ENCODE data around the gene SLC15A4.

DNA sequence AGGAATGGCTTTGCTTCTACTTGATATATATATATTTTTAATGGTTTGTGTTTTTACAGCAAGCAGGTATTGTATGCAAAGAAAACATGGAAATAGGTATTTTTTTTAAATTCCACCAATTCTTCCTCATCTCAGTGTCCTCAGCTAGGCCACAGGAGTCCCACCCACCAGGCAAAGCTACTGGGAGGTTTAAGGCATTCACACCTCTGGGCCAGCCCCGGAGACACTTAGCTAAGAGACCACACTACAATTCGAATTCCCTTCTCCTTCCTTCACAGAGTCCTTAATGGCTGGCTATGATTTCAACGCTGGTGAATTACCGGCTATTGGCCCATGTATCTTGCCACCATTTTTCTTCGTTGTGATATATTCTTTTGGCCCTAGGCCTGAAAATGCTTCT lies 71.4 kb downstream of the SLC15A4 start:
- TF ChIP-seq TEAD4 (IDR thresholded peaks at IDR 0.05; ENCODE audit: borderline replicate concordance, insufficient read depth) (no peak), POLR2AphosphoS5 (IDR thresholded peaks at IDR 0.05; ENCODE audit: low read depth, low read length) (no peak), TAF1 (IDR thresholded peaks at IDR 0.05; ENCODE audit: borderline replicate concordance, low read depth, low read length) (no peak)
- TF ChIP-seq, protein P1, sequence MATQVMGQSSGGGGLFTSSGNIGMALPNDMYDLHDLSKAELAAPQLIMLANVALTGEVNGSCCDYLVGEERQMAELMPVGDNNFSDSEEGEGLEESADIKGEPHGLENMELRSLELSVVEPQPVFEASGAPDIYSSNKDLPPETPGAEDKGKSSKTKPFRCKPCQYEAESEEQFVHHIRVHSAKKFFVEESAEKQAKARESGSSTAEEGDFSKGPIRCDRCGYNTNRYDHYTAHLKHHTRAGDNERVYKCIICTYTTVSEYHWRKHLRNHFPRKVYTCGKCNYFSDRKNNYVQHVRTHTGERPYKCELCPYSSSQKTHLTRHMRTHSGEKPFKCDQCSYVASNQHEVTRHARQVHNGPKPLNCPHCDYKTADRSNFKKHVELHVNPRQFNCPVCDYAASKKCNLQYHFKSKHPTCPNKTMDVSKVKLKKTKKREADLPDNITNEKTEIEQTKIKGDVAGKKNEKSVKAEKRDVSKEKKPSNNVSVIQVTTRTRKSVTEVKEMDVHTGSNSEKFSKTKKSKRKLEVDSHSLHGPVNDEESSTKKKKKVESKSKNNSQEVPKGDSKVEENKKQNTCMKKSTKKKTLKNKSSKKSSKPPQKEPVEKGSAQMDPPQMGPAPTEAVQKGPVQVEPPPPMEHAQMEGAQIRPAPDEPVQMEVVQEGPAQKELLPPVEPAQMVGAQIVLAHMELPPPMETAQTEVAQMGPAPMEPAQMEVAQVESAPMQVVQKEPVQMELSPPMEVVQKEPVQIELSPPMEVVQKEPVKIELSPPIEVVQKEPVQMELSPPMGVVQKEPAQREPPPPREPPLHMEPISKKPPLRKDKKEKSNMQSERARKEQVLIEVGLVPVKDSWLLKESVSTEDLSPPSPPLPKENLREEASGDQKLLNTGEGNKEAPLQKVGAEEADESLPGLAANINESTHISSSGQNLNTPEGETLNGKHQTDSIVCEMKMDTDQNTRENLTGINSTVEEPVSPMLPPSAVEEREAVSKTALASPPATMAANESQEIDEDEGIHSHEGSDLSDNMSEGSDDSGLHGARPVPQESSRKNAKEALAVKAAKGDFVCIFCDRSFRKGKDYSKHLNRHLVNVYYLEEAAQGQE (IDR thresholded peaks at IDR 0.05; ENCODE audit: low read depth, low read length): no peak
- TF ChIP-seq, protein P2, sequence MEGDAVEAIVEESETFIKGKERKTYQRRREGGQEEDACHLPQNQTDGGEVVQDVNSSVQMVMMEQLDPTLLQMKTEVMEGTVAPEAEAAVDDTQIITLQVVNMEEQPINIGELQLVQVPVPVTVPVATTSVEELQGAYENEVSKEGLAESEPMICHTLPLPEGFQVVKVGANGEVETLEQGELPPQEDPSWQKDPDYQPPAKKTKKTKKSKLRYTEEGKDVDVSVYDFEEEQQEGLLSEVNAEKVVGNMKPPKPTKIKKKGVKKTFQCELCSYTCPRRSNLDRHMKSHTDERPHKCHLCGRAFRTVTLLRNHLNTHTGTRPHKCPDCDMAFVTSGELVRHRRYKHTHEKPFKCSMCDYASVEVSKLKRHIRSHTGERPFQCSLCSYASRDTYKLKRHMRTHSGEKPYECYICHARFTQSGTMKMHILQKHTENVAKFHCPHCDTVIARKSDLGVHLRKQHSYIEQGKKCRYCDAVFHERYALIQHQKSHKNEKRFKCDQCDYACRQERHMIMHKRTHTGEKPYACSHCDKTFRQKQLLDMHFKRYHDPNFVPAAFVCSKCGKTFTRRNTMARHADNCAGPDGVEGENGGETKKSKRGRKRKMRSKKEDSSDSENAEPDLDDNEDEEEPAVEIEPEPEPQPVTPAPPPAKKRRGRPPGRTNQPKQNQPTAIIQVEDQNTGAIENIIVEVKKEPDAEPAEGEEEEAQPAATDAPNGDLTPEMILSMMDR (IDR thresholded peaks at IDR 0.05): no peak

Data from SK-N-SH (cell line).